Activated T-helper 1 cell treated with anti-CD3 and anti-CD28 coated beads, Interleukin-12 subunit alpha, Interleukin-12 subunit beta, Interleukin-2, Interleukin-4 antibody, amounts not matched to agents 30 ng/mL and 10 ng/mL and 1 ng/mL, durations not matched to agents 14 hours and 24 hours and 36 hours (primary cell): ENCODE data around the gene FOXB2. TPM values are rescaled to one million over a fixed set of nuclear protein-coding genes. Genes with fewer than 3 reads are reported as not detected.

Experiments
- DNase-seq: peaks from one replicate; pipeline ENCODE4 v3.0.0; 2021; ENCODE audit warnings: low spot score
- H3K27ac Mint-ChIP-seq: one replicate; pipeline ENCODE4 v1.8.0; 2021; ENCODE audit warnings: mild to moderate bottlenecking, mixed read lengths
- H3K27me3 Mint-ChIP-seq: one replicate; pipeline ENCODE4 v1.8.0; 2022; ENCODE audit warnings: mild to moderate bottlenecking, moderate library complexity, mixed read lengths; ENCODE audit not compliant: insufficient read depth
- H3K36me3 Mint-ChIP-seq: one replicate; pipeline ENCODE4 v1.8.0; 2021; ENCODE audit warnings: low read depth, mixed read lengths
- H3K4me1 Mint-ChIP-seq: one replicate; pipeline ENCODE4 v1.8.0; 2021; ENCODE audit warnings: low read depth, mixed read lengths
- H3K4me3 Mint-ChIP-seq: one replicate; pipeline ENCODE4 v1.8.0; 2021; ENCODE audit warnings: mild to moderate bottlenecking, moderate library complexity, mixed read lengths
- H3K9me3 Mint-ChIP-seq: one replicate; pipeline ENCODE4 v1.8.0; 2021; ENCODE audit warnings: mixed read lengths
- intact Hi-C: fragments of 100-400 bp; cut with micrococcal nuclease; formaldehyde crosslinking; loops from one replicate; pipeline ENCODE4 v1.15.1; 2024
- total RNA-seq: library from RNA; stranded (reverse); gene quantifications from 2 replicates; pipeline ENCODE4 v1.2.3, GENCODE V29; 2022

Gene FOXB2
- total RNA-seq, 1 donor from 2014 or later = not detected

GRCh38 chr9:77005216-77005615 lies 14.2 kb upstream of the FOXB2 start:
- DNase-seq = no peak
- Mint-ChIP-seq H3K4me3 (no peak overlapping the region), H3K9me3 (no peaks in the 10 kb centered on the region), H3K4me1 (no peaks in the 10 kb centered on the region), H3K27me3 (peaks cover 15% of the 10 kb centered on the region), H3K27ac (no peak overlapping the region), H3K36me3 (no peaks in the 10 kb centered on the region)
- intact Hi-C loops = no loop called here

DNA sequence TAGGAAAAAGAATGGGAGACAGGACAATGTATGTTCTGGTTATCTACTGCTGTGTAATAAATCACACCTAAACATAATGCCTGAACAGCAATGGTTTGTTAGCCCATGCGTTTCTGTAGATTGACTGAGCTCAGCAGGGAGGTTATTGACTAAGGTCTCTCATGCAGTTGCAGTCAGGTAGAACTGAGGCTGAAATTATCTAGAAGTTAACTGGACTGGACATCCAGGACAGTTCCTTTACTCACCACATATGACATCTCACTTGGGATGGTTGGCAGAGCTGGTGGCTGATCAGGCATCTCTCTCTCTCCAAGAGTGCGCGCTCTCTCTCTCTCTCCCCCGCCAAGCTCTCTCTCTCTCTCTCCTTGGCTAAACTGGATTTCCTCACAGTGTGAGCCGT lies 8.9 kb upstream of the FOXB2 start:
- Mint-ChIP-seq H3K4me3 (no peak overlapping the region), H3K27me3 (peaks cover 55% of the 10 kb centered on the region), H3K27ac (no peak overlapping the region)

DNA sequence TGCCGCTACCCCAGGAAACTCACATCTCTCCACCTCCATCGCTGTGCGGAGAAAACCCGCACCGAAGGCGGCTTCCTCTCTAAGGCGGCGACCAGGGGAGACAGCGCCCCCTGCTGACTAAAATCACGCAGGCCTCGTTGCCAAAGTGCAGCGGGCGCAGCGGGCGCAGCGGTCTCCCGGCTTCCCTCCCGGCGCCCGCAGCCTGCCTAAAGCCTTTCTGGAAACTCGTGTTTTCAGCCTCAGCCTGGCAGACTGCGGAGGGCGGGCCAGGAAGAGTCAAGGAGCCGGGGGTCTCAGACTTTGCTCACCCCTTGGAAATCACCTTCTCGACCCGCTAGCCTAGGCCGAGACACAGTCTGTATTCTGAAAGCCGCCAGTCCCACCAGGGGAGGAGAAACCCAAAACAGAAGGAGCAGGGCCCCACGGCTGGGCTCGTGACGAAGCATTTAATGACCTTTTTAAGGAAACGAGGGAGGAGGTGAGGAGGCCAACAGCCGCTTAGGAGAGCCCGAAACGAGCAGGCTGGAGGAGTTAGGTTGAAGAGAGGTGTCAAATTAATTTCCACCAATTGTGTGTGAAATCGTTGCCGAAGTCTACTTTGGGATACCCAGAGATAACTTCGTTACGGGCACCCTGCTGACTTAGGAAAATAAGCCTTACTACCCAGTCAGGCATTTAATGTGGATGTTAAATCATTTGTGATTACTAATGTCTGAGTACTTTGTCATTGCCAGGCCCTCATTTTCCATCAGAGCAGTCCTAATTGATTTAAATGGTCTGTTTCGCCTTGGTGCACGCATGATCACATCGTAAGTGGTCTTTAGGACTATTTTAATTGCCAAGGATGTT lies 7.3 kb upstream of the FOXB2 start:
- H3K36me3 Mint-ChIP-seq = no peaks in the 10 kb centered on the region
- H3K4me3 Mint-ChIP-seq = no peak overlapping the region
- H3K27me3 Mint-ChIP-seq = peaks cover 64% of the 10 kb centered on the region
- H3K9me3 Mint-ChIP-seq = no peaks in the 10 kb centered on the region
- intact Hi-C loops = loop anchor here (1.0 to 5.0 kb wide), 3 partner anchors 9 to 565 kb away; no protein-coding TSS in a partner anchor
- H3K4me1 Mint-ChIP-seq = peaks cover 10% of the 10 kb centered on the region
- H3K27ac Mint-ChIP-seq = no peak overlapping the region
- peak; percentile 44 for DNase-seq

More for the DNA sequence above, 8.9 kb upstream of the FOXB2 start:
- intact Hi-C loops = loop anchor here (5.0 kb wide), 1 partner anchor 563 kb away; no protein-coding TSS in a partner anchor
- Mint-ChIP-seq H3K9me3 (no peaks in the 10 kb centered on the region), H3K4me1 (peaks cover 7% of the 10 kb centered on the region), H3K36me3 (no peaks in the 10 kb centered on the region)
- no peak for DNase-seq

GRCh38 chr9:77013206-77013931 lies 6.1 kb upstream of the FOXB2 start:
- Mint-ChIP-seq H3K36me3 (no peaks in the 10 kb centered on the region), H3K27ac (peak overlapping the region; percentile 40), H3K4me1 (peaks cover 16% of the 10 kb centered on the region), H3K9me3 (peaks cover 6% of the 10 kb centered on the region), H3K27me3 (peaks cover 72% of the 10 kb centered on the region), H3K4me3 (no peak overlapping the region)
- intact Hi-C loops = loop anchor here (5.0 kb wide), 1 partner anchor 566 kb away; no protein-coding TSS in a partner anchor
- no peak for DNase-seq

DNA sequence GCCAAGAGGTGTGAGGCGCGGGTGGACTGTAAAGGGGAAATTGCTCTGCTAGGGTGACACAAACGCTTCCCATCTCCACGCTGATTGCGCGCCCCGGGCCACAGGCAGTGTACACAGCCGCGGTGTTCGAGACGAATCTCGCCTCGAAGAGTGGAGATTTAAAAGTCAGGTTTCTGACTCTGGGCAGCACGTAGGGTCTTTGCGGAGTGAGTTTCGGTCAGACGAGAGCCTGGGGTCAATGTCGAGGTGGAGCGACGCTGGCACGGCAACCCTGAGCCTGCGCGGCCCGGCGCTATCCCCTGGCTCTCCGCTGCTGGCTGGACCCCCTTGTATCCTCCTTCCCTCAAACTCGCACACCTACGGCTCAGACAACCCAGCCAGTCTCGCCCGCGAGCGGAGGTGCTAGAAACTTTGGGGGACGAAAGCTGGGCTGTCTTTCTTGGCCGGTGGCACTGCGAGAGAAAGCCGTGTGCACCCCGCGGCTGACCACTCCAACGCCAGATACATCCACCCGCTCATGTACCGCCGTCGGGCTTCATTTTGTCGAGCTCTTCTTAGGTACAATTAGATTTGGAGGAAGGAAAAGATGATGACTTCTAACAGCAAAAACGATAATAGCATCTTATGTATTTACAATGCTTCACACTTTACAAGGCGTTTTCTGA lies 5.4 kb upstream of the FOXB2 start:
- Mint-ChIP-seq H3K36me3 (no peaks in the 10 kb centered on the region), H3K27ac (peak overlapping the region; percentile 40), H3K4me1 (peaks cover 16% of the 10 kb centered on the region), H3K4me3 (no peak overlapping the region), H3K27me3 (peaks cover 73% of the 10 kb centered on the region), H3K9me3 (peaks cover 6% of the 10 kb centered on the region)
- no peak for DNase-seq
- intact Hi-C loops = loop anchor here (5.0 kb wide), 1 partner anchor 567 kb away; no protein-coding TSS in a partner anchor

GRCh38 chr9:77014597-77015263 lies 4.7 kb upstream of the FOXB2 start:
- H3K4me1 Mint-ChIP-seq = peaks cover 16% of the 10 kb centered on the region
- H3K27me3 Mint-ChIP-seq = peaks cover 76% of the 10 kb centered on the region
- intact Hi-C loops = loop anchor here (5.0 kb wide), 1 partner anchor 567 kb away; no protein-coding TSS in a partner anchor
- H3K27ac Mint-ChIP-seq = peak overlapping the region; percentile 65
- DNase-seq = no peak
- H3K9me3 Mint-ChIP-seq = peaks cover 6% of the 10 kb centered on the region
- H3K36me3 Mint-ChIP-seq = no peaks in the 10 kb centered on the region
- H3K4me3 Mint-ChIP-seq = no peak overlapping the region

GRCh38 chr9:77015327-77016048 lies 4.0 kb upstream of the FOXB2 start:
- no peak for DNase-seq
- peak overlapping the region; percentile 65 for H3K27ac Mint-ChIP-seq
- H3K4me1 Mint-ChIP-seq = peaks cover 16% of the 10 kb centered on the region
- H3K36me3 Mint-ChIP-seq = no peaks in the 10 kb centered on the region
- H3K4me3 Mint-ChIP-seq = no peak overlapping the region
- H3K9me3 Mint-ChIP-seq = peaks cover 6% of the 10 kb centered on the region
- intact Hi-C loops = no loop called here
- peaks cover 73% of the 10 kb centered on the region for H3K27me3 Mint-ChIP-seq

GRCh38 chr9:77016121-77016525 lies 3.3 kb upstream of the FOXB2 start:
- H3K4me3 Mint-ChIP-seq = no peak overlapping the region
- intact Hi-C loops = no loop called here
- no peaks in the 10 kb centered on the region for H3K36me3 Mint-ChIP-seq
- peaks cover 6% of the 10 kb centered on the region for H3K9me3 Mint-ChIP-seq
- H3K4me1 Mint-ChIP-seq = peaks cover 18% of the 10 kb centered on the region
- DNase-seq = no peak
- H3K27ac Mint-ChIP-seq = no peak overlapping the region
- peaks cover 74% of the 10 kb centered on the region for H3K27me3 Mint-ChIP-seq

DNA sequence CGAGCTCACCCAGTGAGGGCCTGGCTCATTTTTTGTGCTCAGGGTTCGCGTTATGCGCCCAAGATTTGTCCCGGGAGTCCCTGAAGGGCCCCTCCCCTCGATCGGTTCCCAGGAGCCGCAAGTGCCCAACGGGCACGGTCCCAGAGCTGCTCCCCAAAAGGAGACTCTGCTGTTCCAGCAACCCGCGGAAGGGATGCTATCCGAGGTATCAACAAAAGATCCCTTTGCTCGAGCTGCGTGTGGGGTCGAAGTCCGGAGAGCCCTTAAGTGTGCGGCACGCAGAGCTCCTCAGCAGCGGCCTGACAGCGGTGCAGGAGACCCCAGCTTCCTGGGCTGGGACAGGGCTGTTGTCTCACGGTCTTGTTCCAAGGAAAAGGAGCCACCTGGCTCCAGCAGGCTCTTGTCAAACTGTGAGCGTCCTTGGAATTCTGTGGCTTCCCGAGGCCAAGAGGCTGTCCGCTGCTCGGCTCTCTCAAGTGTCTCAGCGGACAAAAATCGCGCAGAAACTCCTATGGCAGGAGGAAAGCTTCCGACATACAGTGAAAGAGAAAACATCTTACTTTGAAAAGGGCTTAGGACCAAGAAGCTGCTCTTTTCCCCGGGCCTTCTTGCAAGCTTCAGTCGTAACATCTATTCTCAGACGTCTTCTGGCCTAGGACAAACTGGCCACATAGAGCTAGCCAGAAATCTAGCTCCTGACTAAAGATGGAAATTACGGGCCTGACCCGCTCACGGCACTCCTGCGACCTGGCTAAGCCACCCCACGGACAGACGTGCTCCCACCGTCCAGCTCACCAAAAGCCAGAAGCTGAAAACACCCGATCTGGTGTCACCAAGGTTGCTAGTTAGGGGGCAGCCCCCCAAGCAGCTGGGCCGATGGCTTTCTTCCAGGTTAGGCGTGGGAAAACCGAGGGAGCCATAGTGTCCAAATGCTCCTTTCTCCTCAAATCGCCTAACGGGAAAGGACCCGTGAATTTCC lies 2.6 kb upstream of the FOXB2 start:
- DNase-seq = no peak
- Mint-ChIP-seq H3K9me3 (peaks cover 6% of the 10 kb centered on the region), H3K27ac (peak overlapping the region; percentile 84), H3K27me3 (peaks cover 74% of the 10 kb centered on the region), H3K36me3 (no peaks in the 10 kb centered on the region), H3K4me3 (no peak overlapping the region), H3K4me1 (peaks cover 21% of the 10 kb centered on the region)
- intact Hi-C loops = no loop called here

DNA sequence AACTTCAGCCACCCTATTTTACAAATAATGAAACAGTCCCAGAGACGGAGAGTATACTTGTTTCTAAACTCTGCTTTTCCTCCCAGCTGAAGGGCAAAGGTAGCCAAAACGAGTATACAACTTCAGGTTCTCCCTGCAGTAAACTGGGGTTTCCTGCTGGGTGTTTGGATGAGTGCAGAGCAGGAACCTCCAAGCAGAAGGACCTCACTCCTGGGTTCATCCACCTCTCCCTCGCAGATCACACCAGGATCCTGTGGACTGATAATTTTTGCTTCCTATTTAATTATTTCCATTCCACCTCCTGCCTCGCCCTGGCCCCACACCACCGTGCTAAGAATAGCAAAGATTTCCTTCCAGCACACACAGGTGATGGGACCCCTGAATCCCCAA lies 2.0 kb upstream of the FOXB2 start:
- peak overlapping the region; percentile 4 for H3K4me3 Mint-ChIP-seq
- H3K4me1 Mint-ChIP-seq = peaks cover 16% of the 10 kb centered on the region
- peaks cover 74% of the 10 kb centered on the region for H3K27me3 Mint-ChIP-seq
- H3K27ac Mint-ChIP-seq = peak overlapping the region; percentile 84
- DNase-seq = no peak
- intact Hi-C loops = no loop called here
- H3K9me3 Mint-ChIP-seq = peaks cover 6% of the 10 kb centered on the region
- peaks cover under 1% of the 10 kb centered on the region for H3K36me3 Mint-ChIP-seq
